ENCODE data around the gene KIF12.
"Not testable (repeated sequence)": the region's sequence is repeated elsewhere in the genome, so short reads cannot be mapped to it uniquely, and the experiment has no call there.

Gene KIF12

DNA sequence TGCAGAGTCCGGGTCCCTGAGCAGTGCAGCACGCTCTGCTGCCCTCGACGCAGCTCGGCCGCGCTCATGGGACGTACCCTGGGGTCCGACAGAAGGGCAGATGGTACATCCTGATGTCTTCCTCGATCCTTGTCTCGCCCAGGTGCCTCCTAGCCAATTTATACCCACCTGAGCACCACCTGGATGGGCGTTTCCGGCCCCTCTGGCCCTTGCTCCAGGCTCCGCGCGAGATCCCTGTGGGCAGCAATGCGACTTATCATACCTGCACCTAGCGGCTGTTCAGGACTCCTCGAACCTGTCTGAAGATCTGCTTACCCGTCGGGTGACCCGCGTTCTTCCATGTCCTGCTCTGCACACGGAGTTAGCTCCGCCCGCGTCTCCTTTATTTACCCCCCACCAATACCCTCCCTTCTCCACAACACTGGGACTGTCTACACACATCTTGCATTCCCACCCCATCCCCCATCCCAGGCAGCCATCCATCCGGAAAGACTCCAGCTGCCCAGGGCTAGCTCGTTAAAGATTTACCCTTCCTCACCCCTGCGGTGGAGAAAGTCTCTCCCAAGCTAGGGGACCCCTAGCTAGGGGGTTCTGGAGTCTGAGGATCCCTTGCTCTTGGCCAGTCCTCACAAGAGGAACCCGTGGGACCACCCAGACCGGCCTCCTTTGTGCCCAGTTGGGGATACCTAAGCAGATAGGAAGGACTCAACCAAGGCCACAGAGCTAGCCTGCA, at the start of gene KIF12:
Gene KIF12, minus strand, starts transcription at position 357 of the 733 bp plus-strand sequence. Its CDS starts 16 bp downstream, at position 341.
- no peak for DNase-seq (ENCODE audit: low read depth in 2 of 2, low spot score in 1 of 2)

- DNase-seq (ENCODE audit: low read depth in 2 of 2, low spot score in 1 of 2): no peak
These were observed 47.6 kb upstream of the KIF12 start for GRCh38 chr9:114146735-114147134.

DNA sequence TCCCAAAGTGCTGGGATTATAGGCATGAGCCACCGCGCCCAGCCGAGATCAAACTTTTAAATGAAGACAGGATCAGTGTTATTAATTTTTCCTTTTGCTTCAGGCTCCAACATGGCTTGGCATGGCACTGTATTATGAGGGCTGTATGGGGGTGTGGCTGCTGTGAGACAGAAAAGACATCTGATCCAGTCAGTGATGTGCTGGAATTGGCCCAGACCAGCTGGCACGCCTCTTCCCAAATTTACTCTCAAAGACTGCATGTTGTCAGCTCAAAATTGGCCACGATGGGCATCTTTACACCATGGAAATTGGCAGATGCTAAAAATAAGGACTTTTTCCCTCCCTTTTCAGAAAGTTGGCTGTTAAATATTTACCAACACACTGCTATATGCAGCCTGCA, 44.1 kb upstream of the KIF12 start:
- DNase-seq (ENCODE audit: low read depth in 2 of 2, low spot score in 1 of 2): no peak

DNA sequence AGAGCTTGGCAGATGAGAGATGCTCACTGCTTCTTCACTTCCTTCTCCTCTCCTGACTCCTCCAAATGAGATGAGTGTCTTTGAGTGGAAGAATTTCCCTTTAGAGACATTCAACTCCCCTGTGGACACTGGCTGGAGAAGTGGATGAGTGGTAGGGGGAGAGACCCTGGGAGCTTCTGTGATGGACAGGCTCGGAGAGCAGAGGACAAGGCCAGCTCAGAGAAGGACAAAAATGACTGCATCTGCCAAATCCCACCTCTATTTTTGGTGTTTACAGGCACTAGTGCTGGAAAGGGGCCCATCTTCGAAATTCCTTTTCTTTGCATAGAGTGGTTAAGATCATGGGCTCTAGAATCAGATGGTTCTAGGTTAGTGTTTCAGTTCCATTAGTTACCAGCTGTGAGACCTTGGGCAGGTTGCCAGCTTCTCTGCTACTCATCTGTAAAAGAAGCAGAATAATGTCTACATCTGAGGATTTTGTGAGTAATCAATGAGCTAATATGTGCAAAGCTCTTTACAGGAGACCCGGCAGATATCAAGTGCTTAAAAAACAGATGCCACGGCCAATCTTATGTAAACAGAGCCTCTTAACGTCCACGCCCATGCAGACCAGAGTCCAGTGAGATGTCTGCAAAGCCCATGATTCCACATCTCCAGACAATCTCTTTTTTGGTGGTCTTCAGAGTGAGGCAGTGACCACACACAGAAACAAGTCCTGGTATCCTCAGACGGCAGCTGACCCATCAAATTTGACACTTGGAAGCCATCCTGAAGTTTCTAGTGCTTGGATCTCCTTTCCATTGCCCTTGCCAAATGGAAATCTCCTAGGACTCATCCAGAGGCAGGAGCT, 42.7 kb upstream of the KIF12 start:
- DNase-seq (ENCODE audit: low read depth in 2 of 2, low spot score in 1 of 2): no peak

DNA sequence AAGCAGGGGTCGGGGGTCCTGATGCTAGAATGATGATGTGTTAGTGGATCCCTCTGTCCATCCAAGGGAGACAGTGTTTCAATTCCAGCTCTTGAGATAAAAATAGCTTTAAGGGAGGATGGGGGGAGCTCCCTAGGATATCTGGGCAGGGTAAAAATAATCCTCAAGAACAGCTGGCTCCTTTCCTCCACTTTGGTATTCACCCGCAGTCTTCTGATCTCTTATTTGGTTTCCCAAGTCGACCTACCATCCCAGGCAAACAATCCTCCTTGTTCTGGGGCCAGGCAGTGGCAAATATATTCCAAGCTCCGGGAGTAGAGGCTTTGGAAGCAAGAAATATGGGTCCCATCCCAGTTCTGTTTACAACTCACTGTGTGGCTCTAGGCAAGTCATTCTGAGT, 41.8 kb upstream of the KIF12 start:
- no peak for DNase-seq (ENCODE audit: low read depth in 2 of 2, low spot score in 1 of 2)

GRCh38 chr9:114140401-114140800, 41.3 kb upstream of the KIF12 start:
- no peak for DNase-seq (ENCODE audit: low read depth in 2 of 2, low spot score in 1 of 2)

DNA sequence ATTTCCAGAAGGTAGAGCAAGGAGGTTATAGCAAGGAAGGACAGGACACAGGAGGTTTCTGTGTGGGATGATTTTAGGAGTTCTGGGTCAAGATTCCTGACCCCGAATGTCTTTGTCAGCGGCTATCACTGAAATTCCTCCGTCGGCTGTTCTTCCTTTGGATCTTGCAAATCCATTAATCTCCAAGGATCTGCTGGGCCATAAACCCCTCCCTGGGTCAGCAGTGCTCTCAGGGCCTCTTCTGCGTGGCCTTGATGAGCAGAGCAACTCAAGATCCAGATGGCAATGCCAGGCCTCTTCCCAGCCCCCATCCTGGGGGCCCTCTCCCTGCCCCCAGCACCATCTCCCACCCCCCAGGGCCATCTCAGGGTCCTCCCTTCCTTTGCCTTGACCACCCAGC, 40.0 kb upstream of the KIF12 start:
- no peak for DNase-seq (ENCODE audit: low read depth in 2 of 2, low spot score in 1 of 2)

DNA sequence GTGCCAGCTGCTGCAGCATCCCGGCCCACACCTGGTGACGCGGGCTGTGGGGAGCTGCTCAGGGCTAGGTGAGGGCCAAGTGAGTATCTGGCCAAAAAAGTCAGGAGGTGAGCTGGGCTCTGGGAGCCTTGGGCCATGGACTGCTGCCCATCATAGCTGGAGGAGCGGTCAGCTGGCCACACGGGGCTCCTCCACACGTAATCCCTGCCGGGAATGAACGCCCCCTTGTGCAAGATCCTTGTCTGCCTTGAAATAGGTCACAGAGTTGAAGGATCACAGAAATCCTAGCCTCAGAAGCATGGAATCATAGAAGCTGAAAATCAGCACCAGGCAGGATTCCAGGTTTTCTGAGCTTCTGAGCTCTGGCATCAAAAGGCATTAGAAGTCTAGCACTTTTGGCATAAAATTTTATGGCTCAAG, 39.5 kb upstream of the KIF12 start:
- no peak for DNase-seq (ENCODE audit: low read depth in 2 of 2, low spot score in 1 of 2)

DNA sequence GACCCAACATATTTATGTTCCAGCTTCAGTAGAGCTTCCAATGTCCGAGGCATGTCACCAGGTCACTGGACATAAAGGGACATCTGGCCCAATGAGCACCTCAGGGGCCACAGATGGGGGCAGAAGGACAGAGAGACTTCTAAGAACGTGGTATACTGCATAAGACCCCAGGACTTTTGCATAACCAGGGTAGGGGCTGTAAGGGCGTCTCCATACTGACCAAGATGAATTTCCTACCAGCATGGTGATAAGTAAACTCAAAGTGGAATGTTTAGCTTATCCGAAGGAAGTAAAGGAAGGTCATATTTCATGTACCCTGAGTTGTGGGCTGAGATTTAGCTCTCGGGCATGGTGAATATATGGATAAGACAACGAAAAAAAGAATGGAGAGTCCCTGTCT, 38.7 kb upstream of the KIF12 start:
- no peak for DNase-seq (ENCODE audit: low read depth in 2 of 2, low spot score in 1 of 2)

DNA sequence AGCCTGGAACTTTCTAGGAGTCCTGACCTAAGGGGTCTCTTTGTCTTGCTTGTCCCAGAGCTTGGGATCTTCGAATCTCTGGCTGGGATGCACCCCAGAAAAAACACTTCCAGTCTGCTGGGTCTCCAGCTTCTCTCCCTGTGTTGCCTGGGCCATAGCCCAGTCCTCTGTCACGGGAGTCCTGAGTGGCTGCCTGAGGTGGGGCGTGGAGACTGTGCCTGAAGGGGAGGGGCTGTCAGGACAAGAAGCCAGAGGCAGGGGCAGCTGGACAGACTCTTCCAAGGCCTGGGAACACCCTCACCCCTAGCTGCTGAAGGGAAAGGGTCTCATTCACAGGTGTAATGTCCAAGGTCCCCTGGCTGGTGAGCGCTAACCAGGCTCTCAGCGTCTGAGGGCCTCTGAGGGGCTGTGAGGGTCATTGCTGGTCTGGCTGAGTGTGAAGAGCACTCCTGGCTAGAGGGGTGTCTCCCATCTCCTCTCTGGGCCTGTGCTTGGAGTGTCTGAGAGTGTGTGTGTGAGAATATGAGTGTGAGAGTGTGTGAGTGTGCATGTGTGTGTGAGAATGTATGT, 35.8 kb upstream of the KIF12 start:
- no peak for DNase-seq (ENCODE audit: low read depth in 2 of 2, low spot score in 1 of 2)

- DNase-seq (ENCODE audit: low read depth in 2 of 2, low spot score in 1 of 2): no peak
These were observed 33.4 kb upstream of the KIF12 start for GRCh38 chr9:114132550-114132918.

- DNase-seq (ENCODE audit: low read depth in 2 of 2, low spot score in 1 of 2): no peak
These were observed 32.9 kb upstream of the KIF12 start for GRCh38 chr9:114131808-114132549.

DNA sequence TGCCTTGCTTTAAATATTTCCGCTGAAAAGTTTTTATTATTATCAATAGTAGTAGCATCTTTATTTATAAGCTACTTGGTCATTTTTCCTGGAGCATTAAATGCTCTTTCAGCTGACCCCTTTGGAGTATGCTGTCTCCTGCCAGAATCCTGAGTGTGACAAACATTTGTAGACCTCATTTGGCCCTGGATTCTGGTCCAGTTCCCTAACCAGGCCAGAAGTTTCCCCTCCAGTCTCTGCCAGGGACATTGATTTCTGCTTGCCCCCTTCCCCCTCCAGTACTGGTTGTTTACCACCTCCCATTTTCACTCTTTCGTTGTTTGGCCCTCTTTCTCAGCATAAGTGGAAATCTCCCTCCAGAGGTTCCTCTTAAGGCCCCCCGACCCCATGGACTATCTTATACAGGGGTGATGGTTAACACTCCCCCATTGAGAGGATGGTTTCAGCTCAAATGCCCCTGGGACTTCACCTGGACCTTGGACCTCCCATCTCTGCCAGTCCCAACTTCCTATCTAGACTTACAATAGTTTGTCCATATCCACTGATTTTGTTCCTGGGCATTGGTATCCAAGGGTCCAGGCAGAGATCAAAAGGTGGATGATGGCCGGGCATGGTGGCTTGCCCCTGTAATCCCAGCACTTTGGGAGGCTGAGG, 31.7 kb upstream of the KIF12 start:
- no peak for DNase-seq (ENCODE audit: low read depth in 2 of 2, low spot score in 1 of 2)

DNA sequence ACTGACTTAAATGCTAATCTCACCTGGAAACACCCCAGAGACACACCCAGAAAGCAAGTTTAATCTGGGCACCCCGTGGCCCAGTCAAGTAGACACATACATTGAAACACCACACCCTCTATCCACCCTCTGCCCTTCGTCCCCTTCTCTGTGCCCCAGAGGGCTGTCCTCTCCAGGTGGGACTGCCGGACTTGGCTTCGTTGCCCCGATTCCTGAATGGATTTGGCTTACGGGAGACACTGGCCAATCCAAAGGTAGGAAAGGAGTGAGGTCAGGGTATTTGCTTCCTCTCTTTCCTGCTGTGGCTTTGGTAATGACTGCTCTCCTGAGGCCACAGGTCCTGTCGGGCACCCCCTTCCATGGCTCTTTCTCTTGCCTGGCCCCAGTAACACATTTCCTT, 31.0 kb upstream of the KIF12 start:
- no peak for DNase-seq (ENCODE audit: low read depth in 2 of 2, low spot score in 1 of 2)

DNA sequence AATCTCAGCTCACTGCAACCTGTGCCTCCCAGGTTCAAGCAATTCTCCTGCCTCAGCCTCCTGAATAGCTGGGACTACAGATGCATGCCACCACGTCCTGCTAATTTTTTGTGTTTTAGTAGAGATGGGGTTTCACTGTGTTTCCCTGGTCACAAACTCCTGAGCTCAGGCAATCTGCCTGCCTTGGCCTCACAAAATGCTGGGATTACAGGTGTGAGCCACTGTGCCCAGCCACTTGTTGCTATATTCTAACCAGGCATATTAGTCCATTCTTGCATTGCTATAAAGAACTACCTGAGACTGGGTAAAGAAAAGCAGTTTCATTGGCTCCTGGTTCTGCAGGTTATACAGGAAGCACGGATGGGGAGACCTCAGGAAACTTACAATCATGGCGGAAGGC, 29.7 kb upstream of the KIF12 start:
- not testable (repeated sequence) for DNase-seq (ENCODE audit: low read depth in 2 of 2, low spot score in 1 of 2)

DNA sequence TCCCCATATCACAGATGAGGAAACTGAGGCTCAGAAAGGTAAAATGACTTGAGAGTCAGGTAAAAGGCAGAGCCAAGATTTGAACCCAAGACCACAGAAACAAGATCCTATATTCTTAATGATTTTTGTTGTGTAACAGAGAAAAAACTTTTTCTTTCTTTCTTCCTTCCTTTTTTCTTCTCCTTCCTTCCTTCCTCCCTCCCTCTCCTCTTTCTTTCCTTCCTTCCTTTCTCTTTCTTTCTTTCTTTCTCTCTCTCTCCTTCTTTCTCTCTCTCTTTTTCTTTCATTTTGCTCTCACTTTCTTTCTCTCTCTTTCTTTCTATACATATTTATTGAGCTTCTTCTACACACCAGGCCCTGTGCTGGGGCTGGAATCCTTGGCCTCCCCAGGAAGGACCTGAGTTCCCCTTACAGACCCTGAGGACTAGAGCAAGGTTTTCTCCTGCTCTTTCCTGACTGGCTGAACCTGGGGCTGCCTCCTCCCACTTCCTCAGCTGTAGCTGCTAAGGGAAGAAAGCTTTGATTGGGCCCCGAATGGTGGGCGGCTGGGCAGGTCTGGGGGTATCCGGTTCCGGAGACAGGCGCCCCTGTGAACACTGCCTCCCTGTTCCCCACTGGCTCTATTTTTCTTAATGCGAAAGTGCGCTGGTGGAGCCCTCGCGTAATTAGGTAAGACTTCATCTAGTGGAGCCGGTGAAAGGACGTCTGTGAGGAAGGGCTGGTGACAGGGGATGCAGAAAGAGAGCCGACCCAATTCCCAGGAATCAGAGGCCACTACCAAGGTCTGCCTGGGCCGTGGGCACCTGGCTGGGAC, 27.4 kb upstream of the KIF12 start:
- DNase-seq (ENCODE audit: low read depth in 2 of 2, low spot score in 1 of 2): no peak

DNA sequence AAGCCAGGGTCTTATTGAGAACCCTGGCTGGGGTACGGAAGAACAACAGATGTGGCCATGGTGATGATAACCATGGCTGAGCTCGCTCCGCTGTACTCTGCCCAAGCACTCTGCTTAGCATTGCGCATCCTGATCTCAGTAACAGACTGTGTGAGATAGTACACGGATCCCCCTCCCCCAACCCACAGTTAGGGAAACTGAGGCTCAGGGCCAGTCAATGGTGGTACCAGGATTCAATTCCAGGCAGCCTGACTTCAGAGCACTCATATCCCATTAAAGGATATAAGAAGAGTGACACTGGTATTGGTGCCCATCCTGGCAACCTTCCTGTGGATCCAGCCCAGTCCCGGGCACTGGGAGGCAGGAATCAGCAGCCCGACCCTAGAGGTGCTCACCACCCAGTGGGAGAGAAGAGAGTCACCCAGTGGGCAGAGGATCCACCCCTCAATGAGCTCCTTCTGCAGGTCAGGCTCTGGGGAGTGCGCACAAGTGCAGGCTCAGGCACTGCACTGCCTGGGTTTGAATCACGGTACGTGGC, 26.5 kb upstream of the KIF12 start:
- no peak for DNase-seq (ENCODE audit: low read depth in 2 of 2, low spot score in 1 of 2)

DNA sequence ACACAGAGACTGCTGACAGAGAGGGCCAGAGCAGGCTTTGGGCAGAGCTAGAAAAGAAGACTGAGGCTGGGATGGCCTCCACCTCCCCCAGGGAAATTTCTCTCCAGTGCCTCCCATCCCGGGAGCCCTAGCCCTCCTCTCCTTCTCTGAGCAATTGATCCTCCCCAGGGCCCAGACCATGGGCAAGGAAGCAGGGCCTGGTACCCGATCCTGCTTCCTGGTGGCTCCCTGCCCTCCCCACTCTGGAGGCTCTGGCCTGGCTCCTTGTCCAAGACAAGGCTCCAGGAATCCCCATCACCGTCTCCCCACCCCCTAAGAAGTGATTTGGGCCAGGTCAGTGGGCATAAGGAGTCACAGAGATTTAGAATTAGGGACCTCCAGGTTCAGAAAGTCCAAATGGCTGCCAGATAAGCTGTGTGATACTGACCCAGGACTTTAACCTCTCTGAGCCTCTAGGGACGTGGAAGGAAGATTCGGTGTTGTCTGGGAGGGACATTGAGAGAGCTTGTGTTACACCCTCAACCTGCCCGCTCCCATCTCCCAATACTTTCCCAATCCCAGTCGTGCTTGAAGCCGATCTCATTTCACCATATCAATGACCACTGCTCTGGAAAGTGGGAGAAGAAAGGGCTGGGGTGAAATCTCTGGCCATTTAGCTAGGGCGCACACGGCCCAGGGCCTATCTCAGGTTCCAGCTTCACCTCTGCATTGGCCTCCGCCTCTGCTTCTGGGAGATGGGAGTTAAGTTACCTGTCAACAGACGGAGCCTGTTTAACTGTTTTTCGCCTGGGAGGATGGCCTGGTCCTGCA, 25.8 kb upstream of the KIF12 start:
- DNase-seq (ENCODE audit: low read depth in 2 of 2, low spot score in 1 of 2): no peak

DNA sequence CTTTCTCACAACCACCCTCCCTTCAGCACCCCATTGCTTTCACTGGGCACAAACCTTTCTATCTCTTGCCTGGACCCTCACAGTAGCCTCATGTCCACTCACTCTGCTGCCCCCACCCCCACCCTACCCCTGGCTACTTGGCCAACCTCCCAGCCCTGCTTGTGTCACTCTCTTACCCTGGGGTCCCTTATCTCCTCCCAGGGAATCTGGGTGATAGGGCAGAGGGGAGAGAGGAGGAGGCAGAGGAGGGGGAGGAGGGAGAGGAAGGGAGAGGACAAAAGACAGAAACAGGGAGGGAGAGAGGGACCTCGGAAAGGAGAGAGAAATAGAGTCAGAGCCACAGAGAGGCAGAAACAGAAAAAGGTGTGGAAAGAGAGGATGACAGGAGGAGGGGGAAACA, 25.0 kb upstream of the KIF12 start:
- DNase-seq (ENCODE audit: low read depth in 2 of 2, low spot score in 1 of 2): no peak
